Measurements from ENCODE around the gene EIF4G3. TPM values are rescaled to one million over a fixed set of nuclear protein-coding genes. Genes with fewer than 3 reads are reported as not detected.

Gene EIF4G3
- total RNA-seq, 4 donors from 2014 or later: 28.3 to 55.5 (median 35.5) TPM

GRCh38 chr1:21003281-21004045 is 173.2 kb downstream of the EIF4G3 start:
- H3K27ac ChIP-seq: no peak overlapping the region
- no peaks in the 10 kb centered on the region for H3K9me3 ChIP-seq
- H3K4me3 ChIP-seq: no peak overlapping the region
- no peaks in the 10 kb centered on the region for H3K27me3 ChIP-seq
- intact Hi-C loops (cut with DNase I): no loop called here
- H3K36me3 ChIP-seq: peaks cover 0 to 14% (median 0%) of the 10 kb centered on the region in 3 donors
- TF ChIP-seq POLR2A (IDR thresholded peaks at IDR 0.05): no peak
- WGBS, 2 donors: 90 to 100% methylated on average over 3 of the region's 3 CpGs
- H3K4me1 ChIP-seq: no peaks in the 10 kb centered on the region
- no peak for DNase-seq

- WGBS, 2 donors: 67 to 72% methylated on average over 2 of the region's 2 CpGs
- intact Hi-C loops (cut with DNase I): no loop called here
Measured at GRCh38 chr1:21001042-21001441, 175.7 kb downstream of the EIF4G3 start.

GRCh38 chr1:21000245-21000594 is 176.5 kb downstream of the EIF4G3 start:
- no peak for DNase-seq
- Histone ChIP-seq H3K36me3 (peaks cover 0 to 14% (median 0%) of the 10 kb centered on the region in 3 donors), H3K4me3 (no peak overlapping the region), H3K9me3 (no peaks in the 10 kb centered on the region), H3K4me1 (no peaks in the 10 kb centered on the region), H3K27me3 (no peaks in the 10 kb centered on the region), H3K27ac (no peak overlapping the region)
- intact Hi-C loops (cut with DNase I): no loop called here
- 85 to 100% methylated on average over 2 of the region's 2 CpGs for WGBS, 2 donors
- no peak for TF ChIP-seq CTCF (IDR thresholded peaks at IDR 0.05)
- TF ChIP-seq POLR2A (IDR thresholded peaks at IDR 0.05): no peak

More at GRCh38 chr1:21001042-21001441, 175.7 kb downstream of the EIF4G3 start:
- TF ChIP-seq POLR2A (IDR thresholded peaks at IDR 0.05): no peak
- no peak for TF ChIP-seq CTCF (IDR thresholded peaks at IDR 0.05)
- H3K4me1 ChIP-seq: no peaks in the 10 kb centered on the region
- no peak overlapping the region for H3K27ac ChIP-seq
- no peaks in the 10 kb centered on the region for H3K9me3 ChIP-seq
- DNase-seq: no peak
- H3K27me3 ChIP-seq: no peaks in the 10 kb centered on the region
- H3K4me3 ChIP-seq: no peak overlapping the region
- H3K36me3 ChIP-seq: peaks cover 0 to 14% (median 0%) of the 10 kb centered on the region in 3 donors

- peaks cover 0 to 14% (median 0%) of the 10 kb centered on the region in 3 donors for H3K36me3 ChIP-seq
- H3K9me3 ChIP-seq: no peaks in the 10 kb centered on the region
- H3K27me3 ChIP-seq: no peaks in the 10 kb centered on the region
- no peak overlapping the region for H3K4me3 ChIP-seq
- no peak overlapping the region for H3K27ac ChIP-seq
- no peaks in the 10 kb centered on the region for H3K4me1 ChIP-seq
- TF ChIP-seq CTCF (IDR thresholded peaks at IDR 0.05) (no peak), POLR2A (IDR thresholded peaks at IDR 0.05) (no peak)
- WGBS, 2 donors: 73 to 91% methylated on average over 4 of the region's 4 CpGs
- no peak for DNase-seq
- intact Hi-C loops (cut with DNase I): no loop called here
Measured at GRCh38 chr1:20999525-21000244, 177.0 kb downstream of the EIF4G3 start.

GRCh38 chr1:20998826-20999225 is 177.9 kb downstream of the EIF4G3 start:
- intact Hi-C loops (cut with DNase I): no loop called here
- no peak overlapping the region for H3K4me3 ChIP-seq
- TF ChIP-seq POLR2A (IDR thresholded peaks at IDR 0.05): no peak
- no peak for TF ChIP-seq CTCF (IDR thresholded peaks at IDR 0.05)

More at GRCh38 chr1:20998826-20999225, 177.9 kb downstream of the EIF4G3 start:
- Histone ChIP-seq H3K4me1 (no peaks in the 10 kb centered on the region), H3K27me3 (no peaks in the 10 kb centered on the region), H3K36me3 (peaks cover 0 to 14% (median 0%) of the 10 kb centered on the region in 3 donors), H3K9me3 (no peaks in the 10 kb centered on the region), H3K27ac (no peak overlapping the region)
- no peak for DNase-seq

All from esophagus squamous epithelium (tissue), 5 donors.